OCI-M2 (cell line): ENCODE results near the gene SAMD13.
"Not testable (repeated sequence)": the region's sequence is repeated elsewhere in the genome, so short reads cannot be mapped to it uniquely, and the experiment has no call there.

Experiments
- DNase-seq: peaks from one replicate; lab custom pipeline; 2025; ENCODE audit not compliant: unreplicated experiment; lab: John Stamatoyannopoulos, UW

SAMD13 gene

DNA sequence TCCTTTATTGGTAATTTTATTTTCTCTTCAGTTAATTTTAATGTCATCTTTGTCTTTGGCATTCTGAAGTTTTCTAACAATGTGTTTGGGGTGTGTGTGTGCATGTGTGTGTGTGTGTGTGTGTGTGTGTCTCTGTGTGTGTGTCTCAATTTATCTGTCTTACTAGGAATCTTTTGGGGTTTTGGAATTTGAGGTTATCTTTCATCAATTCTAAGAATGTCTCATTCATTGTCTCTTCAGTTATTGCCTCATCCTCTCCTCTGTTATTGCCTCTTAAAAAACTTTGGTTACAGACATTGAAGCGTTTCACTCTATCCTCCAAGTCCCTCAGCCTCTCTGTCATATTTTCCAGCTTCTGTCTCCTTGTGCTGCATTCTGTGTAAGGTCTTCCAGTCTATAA lies 18.1 kb upstream of the SAMD13 start:
- DNase-seq: no peak

DNA sequence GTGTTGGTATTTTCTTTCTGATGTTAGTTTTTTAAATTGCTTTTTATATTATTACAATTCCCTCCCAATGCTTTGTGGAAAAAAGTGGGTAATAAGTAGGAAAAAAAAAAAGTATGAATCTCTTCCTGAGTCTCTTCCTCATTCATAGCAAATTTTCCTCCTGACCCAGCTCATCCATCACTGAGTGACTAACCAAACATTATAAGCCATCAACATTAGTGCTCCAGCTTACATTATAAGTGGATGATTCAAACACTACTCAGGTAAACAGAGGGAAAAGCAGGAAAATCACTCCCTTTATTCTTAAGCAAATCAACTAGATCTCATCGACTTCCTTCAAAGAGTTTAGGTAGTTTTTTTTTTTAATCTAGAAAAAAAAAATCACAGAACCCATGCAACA lies 15.4 kb upstream of the SAMD13 start:
- no peak for DNase-seq

DNA sequence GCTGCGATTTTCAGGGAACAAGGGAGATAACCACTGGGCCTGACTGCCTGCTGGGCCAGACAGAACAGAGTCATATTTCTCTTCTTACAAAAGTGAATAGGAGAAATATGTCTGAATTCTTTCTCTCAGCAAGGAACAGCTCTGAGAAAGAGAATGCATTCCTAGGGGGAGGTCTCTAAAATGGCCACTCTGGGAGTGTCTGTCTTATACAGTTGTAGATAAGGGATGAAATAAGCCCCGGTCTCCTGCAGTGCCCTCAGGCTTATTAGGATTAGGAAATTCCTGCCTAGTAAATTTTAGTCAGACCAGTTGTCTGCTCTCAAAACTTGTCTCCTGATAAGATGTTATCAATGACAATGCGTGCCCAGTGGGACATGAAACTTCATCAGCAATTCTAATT lies 14.1 kb upstream of the SAMD13 start:
- DNase-seq: not testable (repeated sequence)

DNA sequence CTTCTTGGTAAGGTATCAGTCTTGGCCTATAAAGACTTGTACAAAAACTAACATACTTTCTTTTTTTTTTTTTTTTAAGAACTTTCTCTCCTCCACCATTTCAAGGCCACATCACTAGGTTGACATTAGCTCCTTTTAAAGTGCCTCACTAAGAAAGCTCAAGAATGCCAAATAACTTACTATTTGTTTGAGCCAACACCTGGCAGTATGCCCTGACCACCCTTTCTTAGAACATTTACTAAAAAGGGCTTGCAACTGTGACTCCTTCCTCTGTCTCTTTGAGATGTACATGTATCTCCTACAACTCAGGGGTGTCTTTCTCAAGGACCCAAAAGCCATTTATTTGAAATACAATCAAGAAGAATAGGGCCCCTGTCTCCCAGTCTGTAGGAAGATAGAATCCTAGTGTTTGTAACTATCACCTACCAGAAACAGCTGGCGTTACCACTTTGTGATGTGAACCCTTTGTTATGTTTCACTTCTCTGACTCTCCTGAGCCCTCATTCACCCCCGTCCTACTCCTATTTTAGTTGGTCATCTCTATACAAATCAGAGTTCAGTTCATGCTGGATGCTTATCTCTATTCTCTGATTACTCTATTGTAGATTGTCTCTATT lies 12.2 kb upstream of the SAMD13 start:
- DNase-seq: no peak

DNA sequence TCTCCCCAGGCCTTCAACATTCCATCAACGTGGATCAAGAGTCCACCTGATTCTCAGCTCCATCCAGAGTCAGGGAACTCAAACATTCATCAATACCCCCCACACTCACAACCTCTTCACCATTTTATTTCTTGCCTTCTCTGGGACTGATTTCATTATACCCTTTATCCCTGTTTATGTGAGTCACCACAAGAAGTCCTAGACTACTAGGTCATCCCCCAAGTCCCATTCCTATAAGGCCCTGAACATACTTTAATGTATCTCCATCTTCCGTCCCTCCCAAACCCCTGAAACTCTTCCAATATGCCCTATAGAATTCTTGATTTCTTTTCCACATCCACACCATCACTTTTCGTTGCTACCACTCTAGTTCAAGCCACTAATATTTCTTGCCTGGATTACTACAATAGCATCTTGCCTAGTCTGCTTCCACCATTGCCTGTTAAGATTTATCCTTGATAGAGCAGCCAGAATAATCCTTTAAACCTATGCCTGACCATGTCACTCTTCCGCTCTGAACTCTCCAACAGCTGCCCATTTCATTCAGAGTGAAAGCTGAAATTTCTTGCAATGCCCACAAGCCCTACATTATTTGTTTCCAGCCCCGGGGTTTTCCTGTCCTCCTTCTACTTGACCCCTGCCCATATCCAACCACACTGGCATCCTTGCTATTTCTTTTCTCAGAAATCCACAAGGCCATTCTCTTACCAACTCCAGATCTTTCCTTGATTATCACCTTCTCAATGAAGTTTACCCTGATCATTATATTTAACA lies 9.4 kb upstream of the SAMD13 start:
- no peak for DNase-seq

DNA sequence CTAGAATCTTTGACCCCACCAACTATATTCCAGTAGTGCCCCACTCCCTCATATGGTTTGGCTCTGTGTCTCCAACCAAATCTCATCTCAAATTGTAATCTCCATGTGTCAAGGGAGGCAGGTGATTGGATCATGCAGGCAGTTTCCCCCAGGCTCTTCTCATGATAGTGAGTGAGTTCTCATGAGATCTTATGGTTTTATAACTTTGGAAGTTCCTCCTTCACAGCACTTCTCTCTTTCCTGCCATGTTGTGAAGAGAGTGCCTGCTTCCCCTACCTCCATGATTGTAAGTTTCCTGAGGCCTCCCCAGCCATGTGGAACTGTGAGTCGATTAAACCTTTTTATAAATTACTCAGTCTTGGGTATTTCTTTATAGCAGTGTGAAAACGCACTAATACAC lies 7.7 kb upstream of the SAMD13 start:
- DNase-seq: no peak

DNA sequence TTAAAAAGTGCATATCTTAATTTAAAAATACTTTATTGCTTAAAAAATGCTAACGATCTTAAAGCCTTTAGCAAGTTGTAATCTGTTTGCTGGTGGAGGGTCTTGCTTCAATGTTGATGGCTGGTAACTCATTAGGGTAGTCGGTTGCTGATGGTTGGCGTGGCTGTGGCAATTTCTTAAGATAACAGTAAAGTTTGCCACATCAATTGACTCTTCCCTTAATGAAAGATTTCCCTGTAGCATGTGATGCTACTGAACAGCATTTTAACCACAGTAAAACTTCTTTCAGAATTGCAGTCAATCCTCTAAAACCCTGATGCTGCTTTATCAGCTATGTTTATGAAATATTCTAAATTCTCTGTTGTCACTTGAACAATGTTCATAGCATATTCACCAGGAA lies 6.8 kb upstream of the SAMD13 start:
- DNase-seq: no peak

DNA sequence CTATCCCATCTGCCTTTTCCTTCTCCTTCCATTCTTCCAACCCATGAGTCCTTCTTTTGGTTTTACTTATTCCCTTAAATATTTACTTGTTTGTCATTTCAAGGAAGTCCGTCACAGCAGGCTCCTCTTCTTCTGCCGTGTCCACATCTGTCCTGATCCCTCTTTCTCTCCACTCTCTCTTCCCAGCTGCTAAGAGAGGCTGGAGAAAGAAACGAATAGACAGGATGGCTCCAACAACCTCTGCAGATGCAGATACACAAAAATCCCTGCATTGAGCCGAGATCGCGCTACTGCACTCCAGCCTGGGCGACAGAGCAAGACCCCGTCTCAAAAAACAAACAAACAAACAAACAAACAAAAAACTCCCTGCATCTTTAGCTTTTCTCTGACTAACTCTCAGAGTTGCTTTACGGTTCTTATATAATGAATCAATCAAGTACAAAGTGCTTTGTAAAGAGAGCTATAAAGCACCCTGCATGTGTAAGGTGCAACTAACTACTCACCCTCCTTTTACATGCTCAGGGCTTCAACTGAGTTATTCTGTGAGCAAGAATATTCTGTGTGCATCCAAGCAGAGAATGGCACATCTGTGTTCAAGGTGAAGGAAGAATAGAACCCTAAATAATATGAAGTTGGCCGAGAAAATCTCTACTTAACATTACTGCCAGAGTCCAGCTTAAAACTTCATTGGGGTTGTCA lies 3.8 kb upstream of the SAMD13 start:
- DNase-seq: no peak

DNA sequence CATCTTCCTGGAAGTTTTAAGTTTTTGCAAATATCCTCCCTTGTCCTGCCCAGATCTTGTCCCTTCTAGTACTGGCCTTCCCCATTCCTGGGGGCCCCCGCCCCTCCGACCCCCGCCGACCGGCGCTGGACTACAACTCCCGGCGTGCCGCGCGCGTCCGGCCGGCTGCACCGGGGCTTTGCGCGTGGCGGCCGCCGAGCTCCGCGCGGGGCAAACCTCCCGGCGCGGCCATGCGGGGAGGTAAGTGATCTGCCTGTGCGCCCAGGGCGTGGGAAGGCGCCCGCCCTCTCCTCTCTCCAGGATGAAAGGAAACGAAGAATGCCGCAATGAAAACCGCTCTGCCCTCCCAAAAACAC lies 3.2 kb upstream of the SAMD13 start:
- DNase-seq: no peak

DNA sequence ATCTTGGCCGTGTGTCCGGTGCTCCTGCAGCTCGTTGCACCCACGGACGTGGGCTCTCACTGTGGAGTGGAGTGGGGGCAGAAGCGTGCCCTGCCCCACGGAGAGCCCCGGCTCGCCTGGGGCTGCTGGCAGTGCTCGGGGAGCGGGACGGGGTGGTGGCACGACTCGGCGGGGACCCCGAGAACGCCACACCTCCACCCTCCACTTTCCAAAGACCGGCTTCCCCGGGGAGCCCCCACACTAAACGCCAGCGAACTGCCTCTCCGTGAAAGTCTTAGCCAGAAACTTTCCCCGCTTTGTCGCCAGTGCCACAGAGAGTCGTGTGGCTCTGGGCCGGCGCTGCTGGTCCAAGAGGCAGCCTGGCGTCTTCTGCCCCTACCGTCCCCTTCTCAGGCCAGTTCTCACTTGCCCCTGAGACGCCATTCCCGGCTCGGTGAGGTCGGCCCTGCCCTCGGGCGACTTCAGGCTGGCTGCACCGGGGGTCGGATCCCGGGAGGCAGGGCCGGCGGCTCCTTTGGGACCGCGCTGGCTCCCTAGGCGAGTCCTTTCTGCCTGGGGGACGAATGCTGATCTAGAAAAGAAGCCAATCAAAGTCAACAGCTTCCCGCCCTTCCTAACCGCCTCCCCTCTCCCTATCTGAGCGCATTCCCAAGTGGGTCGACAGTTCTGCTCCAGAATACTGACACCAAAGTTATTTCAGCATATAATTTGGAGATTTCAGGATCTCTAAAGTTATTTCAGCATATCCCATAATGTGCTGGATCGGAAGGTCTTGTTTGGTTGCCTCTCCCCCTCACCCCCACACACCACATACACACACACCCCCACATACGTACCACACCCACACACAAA lies 2.6 kb upstream of the SAMD13 start:
- no peak for DNase-seq

DNA sequence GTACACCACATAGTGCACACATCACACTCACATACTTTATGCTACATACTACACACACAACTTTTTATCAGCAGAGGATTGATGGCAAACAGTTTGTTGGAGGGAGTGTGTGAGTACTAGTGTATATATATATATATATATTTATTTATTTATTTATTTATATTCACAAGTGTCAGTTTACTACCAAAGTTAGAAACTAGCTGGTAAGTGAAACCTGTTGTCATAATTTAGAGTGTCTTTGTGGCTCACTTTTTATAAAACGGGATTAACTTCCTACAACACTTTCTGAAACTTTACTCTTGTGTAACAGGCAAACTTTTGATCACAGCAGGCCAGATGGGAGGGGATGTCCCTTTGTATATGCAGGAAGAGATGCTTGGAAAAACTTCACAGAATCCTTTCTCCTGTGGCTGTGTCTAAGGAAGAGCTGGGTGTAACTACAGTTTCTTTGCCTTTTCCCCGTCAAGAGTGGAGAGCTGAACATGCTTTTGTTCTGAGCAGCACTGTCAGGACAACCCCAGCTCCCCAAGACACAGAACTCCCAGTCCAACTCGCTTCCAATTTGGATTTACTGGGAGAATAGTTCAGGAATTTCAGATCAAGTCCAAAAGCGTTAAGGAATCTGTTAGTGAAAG lies 1.9 kb upstream of the SAMD13 start:
- no peak for DNase-seq

DNA sequence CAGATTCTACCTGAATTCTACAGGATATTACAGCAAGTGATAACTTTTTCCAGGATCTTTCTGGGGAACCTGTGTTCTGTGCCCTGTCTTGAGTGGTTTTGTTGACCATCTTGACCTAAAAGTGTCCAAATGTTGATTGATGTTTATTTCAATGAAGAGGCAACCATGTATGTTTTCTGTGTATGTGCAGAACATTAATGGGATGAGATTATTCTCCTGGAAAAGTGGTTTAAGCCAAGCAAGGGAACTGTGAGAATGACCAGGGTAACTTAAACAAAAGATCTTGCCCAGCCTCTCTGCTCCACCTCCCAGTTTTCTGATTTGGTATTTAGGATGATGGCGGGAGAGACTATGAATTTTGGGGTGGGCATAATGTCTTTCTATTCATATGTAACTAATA lies 1.0 kb upstream of the SAMD13 start:
- no peak for DNase-seq

DNA sequence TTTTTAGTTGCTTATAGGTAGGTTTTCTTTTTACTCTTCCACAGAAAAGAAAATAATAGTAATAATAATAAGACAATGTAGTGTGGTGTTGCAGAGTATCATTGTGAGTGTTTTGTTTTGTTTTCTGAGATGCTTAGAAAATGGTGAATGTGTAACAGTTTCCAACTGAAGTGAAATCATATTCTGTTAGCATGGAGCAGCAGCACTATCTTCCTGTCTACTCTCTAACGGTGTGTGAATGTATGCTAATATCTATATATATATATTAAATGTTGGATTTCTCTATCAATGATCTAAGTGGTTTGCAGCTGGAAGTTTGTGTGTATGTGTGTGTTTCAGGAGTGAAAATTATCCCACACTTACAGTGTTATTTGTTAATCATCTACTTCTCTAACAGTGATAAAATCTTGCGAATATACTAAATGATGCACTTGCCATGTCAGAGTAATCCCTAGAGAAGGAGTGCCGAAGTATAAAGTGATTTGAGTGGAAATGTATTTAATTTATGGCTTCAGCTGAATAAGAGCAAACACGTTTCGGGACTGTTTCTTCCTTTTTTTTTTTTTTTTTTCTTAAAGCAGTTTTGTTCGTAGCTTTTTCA lies 377 bp downstream of the SAMD13 start:
- DNase-seq: no peak

DNA sequence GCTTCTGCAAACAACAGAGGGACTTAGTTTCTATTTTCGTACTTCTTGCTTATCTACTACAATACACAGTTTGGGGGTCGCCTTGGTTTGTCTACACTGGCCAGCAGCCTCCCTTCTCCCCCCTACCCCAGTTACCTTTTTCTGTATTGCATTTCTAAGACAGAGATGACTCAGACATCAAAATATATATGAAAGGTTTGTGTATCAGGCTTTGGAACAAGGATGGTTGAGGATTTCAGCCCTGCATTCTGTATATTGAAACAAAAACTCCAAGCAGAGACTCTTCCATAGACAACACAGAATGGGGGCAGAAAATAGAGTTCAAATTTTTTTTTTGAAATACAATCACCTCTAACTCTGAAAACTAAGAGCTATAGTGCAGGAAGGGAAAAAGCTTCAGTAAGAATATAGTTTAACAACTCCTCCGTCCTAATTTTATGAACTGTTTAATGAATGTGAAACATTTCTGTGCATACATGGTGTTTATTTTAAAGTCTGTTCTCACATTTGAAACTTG lies 1.9 kb downstream of the SAMD13 start:
- DNase-seq: no peak

DNA sequence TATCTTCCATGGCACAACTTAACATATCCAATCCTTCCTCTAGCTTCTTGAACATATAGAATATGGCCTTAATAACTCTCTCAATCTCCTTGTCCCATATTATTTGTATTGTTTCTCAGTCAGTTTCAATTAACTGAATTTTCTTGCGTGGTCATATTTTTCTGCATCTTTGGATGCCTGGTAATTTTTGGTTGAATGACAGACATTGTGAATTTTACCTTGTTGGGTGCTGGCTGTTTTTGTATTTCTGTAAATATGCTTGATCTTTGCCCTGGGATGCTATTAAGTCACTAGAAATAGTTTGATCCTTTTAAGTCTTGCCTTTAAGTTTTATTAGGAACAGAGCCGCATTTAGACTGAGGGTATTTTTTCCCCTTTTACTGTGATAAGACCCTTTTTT lies 5.9 kb downstream of the SAMD13 start:
- DNase-seq: no peak

DNA sequence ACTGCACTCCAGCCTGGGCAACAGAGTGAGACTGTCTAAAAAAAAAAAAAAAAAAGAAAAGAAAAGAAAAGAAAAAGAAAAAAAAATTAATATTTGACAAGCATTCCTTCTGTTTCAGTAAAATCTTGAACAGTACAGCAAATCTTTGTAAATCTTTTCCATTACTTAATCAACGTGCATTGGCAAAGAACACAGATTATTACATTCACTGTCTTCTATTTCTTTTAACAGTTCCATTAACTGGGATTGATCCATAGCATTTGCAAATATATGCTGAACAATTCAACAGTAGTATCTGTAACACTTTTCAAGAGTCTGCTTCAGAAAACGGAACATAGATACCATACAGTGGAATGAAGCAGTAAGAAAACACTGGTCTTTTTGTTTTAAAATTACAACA lies 9.8 kb downstream of the SAMD13 start:
- DNase-seq: no peak

DNA sequence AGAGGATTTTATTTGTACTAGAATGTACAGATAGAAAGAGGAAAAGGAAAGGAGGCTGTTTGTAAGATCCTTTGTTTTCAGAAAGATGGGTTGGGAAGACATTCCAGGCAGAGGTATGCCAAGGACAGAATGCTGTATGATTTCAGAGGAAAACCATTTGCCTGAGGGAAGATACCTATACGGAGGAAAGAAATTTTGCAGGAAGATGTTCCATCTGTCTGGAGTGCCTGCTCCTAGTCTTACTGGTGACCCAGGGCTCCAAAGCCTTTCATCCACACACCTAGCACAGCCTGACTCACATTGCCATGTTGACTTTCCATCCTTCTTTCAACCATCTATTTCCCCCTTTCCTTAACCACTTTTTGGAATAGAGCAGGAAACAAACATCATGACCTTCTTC lies 18.2 kb downstream of the SAMD13 start:
- DNase-seq: no peak

DNA sequence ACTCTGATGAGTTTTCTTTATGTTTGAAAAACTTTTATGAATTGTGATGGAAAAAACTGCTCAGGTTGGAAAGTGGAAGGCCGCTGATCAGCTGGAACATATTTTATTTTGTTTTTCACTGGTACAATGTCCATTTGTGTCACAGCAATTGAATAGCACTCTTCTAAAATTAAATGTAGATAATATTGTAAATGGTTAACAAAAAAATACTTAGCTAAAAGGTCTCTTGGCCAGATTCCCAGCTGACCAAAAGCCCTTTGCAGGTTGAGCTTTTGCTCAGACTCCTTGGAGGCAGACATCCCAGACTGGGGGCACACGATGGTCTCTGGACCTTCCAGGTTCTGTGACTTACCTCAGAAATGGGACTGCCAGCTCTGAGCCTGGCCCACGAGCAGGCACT lies 26.3 kb downstream of the SAMD13 start:
- DNase-seq: no peak

DNA sequence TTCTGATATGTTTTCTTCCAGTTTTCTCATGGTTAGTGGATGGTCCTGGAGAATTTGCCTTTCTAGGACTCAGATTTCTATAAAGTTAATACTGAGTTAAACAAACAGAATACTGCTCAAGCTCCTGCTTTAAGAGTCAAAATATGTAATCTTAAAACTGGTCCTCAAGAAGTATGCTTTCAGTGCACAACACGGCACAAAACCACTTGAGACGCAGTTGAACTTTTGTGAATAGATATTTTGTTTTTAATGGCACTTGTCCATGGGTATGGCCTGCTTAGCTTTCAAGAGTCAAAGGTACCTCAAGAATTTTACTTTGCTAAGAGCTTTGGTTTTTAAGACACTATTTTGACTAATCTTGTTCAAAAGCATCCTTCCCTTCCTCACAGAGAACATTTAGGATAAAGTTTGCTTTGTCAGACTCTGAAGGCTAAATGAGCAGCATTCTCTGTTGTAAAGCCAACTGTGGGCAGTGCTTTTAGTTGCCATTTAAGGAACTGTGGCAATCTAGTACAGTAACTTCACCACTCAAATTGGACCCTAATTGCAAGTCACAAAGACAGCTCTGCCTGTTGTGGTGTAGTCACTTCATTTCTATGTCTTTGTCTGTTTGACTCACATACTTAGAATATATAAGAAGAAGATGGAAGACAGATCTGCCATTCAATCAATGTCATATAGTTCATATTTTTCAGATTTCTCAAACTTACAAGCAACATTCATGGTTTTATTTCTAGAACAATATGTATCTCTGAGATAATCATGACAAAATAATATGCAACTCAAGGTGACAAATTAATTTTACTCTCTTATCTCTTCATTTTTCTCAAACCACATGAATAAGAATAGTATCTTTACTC lies 28.8 kb downstream of the SAMD13 start:
- no peak for DNase-seq

DNA sequence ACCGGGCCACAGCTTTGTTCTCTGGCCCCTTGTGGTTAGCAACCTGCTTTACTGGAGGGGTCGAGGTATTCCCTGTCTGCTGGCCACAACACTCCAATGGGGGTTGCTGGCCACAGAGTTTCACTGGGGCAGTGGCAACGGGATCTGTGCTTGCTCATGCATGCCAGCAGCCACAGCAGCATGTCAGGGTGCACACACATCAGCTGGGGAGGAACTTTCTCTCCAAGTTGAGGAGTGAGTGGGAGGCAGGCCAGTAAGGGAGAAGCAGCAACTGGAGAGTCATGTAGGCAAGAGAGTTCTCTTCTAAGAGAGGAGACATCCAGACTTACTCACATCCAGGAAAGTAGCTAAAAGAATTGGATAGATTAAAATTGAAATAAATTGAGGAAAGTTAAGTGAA lies 38.0 kb downstream of the SAMD13 start:
- no peak for DNase-seq
